ENCODE measurements around the gene ALS2CL. TPM values are rescaled to one million over a fixed set of nuclear protein-coding genes. Genes with fewer than 3 reads are reported as not detected.

ALS2CL gene
- total RNA-seq, 4 donors from 2014 or later = 4.8 to 10.4 (median 9.6) TPM

DNA sequence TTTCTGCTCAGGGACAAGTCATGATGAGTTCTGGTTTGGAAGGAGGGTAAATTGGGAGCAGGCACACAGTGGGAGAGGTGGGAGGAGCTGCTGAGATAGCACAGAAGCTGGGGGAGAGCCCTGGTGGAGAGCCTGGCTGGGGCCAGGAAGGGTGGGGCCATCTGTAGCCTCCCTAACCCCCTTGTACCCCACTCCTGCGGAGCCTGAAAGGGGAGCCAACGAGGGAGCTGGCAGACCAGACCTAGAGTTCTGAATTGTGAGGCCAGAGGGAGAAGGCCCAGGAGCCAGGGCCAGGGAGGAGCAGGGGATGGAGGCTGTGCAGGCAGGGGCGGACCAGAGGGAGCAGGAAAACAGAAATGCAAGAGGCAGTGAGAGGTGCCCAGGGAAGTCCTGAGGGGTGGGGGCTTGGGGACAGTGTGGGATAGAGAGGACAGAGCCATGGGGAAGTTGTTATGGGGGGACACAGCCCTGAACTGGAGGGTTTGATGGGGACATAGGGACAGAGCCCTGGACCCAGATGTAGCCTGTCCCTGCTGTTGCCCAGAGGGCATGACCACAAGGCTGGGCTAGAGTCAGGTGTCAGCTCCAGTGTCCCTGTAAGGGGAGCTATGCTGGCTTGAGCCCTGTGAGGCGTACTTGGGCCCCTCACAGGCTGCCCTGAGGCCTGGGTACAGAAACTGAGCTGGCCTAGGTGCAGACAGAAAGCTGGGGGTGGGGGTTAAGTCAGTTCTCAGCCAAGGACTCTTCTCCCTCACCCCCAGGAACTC, 8.9 kb upstream of the ALS2CL start:
- WGBS, 2 donors (ENCODE audit: low coverage in 1 of 2) = 71 to 88% methylated on average over 1 of the region's 4 CpGs
- H3K4me1 ChIP-seq = peaks cover 2 to 41% (median 23%) of the 10 kb centered on the region in 3 donors
- ATAC-seq = no peak
- peaks cover 7% of the 10 kb centered on the region for H3K27me3 ChIP-seq
- H3K4me3 ChIP-seq = no peak overlapping the region
- no peaks in the 10 kb centered on the region for H3K9me3 ChIP-seq
- TF ChIP-seq POLR2AphosphoS5 (IDR thresholded peaks at IDR 0.05) (no peak), POLR2A (IDR thresholded peaks at IDR 0.05) (no peak), EP300 (IDR thresholded peaks at IDR 0.05) (no peak), CTCF (IDR thresholded peaks at IDR 0.05) (no peak)
- H3K27ac ChIP-seq = no peak overlapping the region
- H3K36me3 ChIP-seq = no peaks in the 10 kb centered on the region

GRCh38 chr3:46701181-46701939, 7.9 kb upstream of the ALS2CL start, which contains the start of gene TMIE:
TMIE (plus strand) TSS chr3:46701392; CDS start chr3:46701488, 96 bp downstream.
- 11% methylated on average over 7 of the region's 51 CpGs; no CpG with 5 or more reads in 1 of the 2 donors for WGBS, 2 donors (ENCODE audit: low coverage in 1 of 2)
- Histone ChIP-seq H3K4me1 (peaks cover 2 to 52% (median 27%) of the 10 kb centered on the region in 3 donors), H3K4me3 (peak within 1 kb of the TSS; percentile 29 to 53), H3K36me3 (no peaks in the 10 kb centered on the region), H3K27ac (peak within 1 kb of the TSS in 3 of 4 donors; percentile 50 to 60 (median 56)), H3K9me3 (no peaks in the 10 kb centered on the region), H3K27me3 (peaks cover 7% of the 10 kb centered on the region)
- ATAC-seq = no peak
- no peak for TF ChIP-seq CTCF (IDR thresholded peaks at IDR 0.05)

GRCh38 chr3:46700772-46701171, 7.3 kb upstream of the ALS2CL start:
- Histone ChIP-seq H3K36me3 (no peaks in the 10 kb centered on the region), H3K9me3 (no peaks in the 10 kb centered on the region), H3K27me3 (peaks cover 7% of the 10 kb centered on the region), H3K4me1 (peaks cover 2 to 58% (median 33%) of the 10 kb centered on the region in 3 donors), H3K4me3 (peak overlapping the region in 1 of 2 donors; percentile 53), H3K27ac (peak overlapping the region in 2 of 4 donors; percentile 50 to 56)
- no CpG with 5 or more reads among the region's 4 CpGs for WGBS, 2 donors (ENCODE audit: low coverage in 1 of 2)
- TF ChIP-seq POLR2AphosphoS5 (IDR thresholded peaks at IDR 0.05) (no peak), CTCF (IDR thresholded peaks at IDR 0.05) (no peak), POLR2A (IDR thresholded peaks at IDR 0.05) (no peak), EP300 (IDR thresholded peaks at IDR 0.05) (no peak)
- ATAC-seq = no peak

DNA sequence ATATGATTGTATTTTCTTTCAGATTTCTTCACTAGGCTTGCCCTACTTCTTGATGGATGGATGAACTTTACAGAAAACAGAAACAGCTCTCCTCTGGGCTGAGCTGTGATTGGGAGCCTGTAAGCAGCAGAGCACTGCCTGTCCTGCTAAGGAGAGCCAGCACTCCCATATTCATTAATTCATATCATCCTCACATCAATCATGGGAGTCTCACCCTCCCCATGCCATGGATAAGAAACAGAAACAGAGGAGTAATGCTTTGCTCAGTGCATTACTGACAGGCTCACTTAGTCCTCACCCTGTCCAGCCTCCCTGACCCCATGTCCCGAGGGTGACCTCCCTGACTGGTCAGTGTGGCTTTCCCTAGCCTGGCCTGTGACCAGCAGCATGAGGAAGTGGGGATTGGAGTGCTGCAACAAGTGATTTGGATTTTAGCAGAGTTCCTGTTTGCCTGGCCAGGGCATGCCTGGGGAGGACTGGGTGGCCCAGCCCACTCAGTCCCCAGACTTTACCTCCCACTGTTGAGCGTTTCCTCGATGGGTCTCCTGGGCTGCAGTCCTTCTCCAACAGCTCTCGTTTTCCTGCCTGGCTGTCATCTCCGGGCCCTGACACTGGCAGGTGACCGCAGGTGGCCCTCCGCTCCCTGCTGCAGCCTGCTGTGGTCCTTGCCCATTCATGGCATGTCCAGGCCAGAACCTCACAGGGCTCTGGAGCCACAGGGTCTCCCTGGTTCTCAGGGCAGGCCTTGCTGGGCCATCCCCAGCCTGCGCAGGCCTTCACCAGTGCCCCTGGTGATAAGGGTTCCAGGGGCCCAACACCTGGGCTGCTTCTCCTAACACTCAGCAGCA, 6.4 kb upstream of the ALS2CL start:
- peaks cover 7% of the 10 kb centered on the region for H3K27me3 ChIP-seq
- H3K27ac ChIP-seq = peak overlapping the region in 3 of 4 donors; percentile 50 to 60 (median 56)
- H3K4me1 ChIP-seq = peaks cover 2 to 61% (median 42%) of the 10 kb centered on the region in 3 donors
- no peaks in the 10 kb centered on the region for H3K36me3 ChIP-seq
- no peaks in the 10 kb centered on the region for H3K9me3 ChIP-seq
- TF ChIP-seq POLR2A (IDR thresholded peaks at IDR 0.05) = no peak
- TF ChIP-seq CTCF (IDR thresholded peaks at IDR 0.05) = no peak
- TF ChIP-seq EP300 (IDR thresholded peaks at IDR 0.05) = no peak
- peak; percentile 15 for TF ChIP-seq POLR2AphosphoS5 (IDR thresholded peaks at IDR 0.05)
- H3K4me3 ChIP-seq = no peak overlapping the region
- peak; percentile 55 for ATAC-seq
- WGBS, 2 donors (ENCODE audit: low coverage in 1 of 2) = no CpG with 5 or more reads among the region's 8 CpGs

Data from gastroesophageal sphincter (tissue), 4 donors.